Colonic mucosa (tissue), 4 donors: ENCODE results near the gene F10. TPM values are rescaled to one million over a fixed set of nuclear protein-coding genes. Genes with fewer than 3 reads are reported as not detected.

Experiments
- DNase-seq: peaks from one replicate; pipeline ENCODE4 v3.0.0-alpha.2; 2020
- H3K27ac ChIP-seq: fragments of 200-600 bp; one replicate; pipeline ENCODE4 v1.8.0; 2021
- H3K27me3 ChIP-seq: fragments of 200-600 bp; one replicate; pipeline ENCODE4 v1.8.0; 2021
- H3K36me3 ChIP-seq: fragments of 200-600 bp; one replicate; pipeline ENCODE4 v1.8.0; 2021
- H3K4me1 ChIP-seq: fragments of 200-600 bp; one replicate; pipeline ENCODE4 v1.8.0; 2021; ENCODE audit warnings: mild to moderate bottlenecking
- H3K4me3 ChIP-seq: fragments of 200-600 bp; one replicate; pipeline ENCODE4 v1.8.0; 2021
- H3K9ac ChIP-seq, 2 donors: one replicate each; pipeline ENCODE4 v1.7.0; 2013; ENCODE audit warnings: control low read depth in 2 of 2, low read depth in 2 of 2, low read length in 2 of 2
- H3K9me3 ChIP-seq: fragments of 200-600 bp; one replicate; pipeline ENCODE4 v1.8.0; 2021
- intact Hi-C: fragments of 100-400 bp; cut with DNase I; formaldehyde crosslinking; loops from one replicate; pipeline ENCODE4 v1.14.1; 2022
- total RNA-seq, 2 donors: library from RNA; stranded (reverse); fragmentation: NEBNext Ultra II Directional in 1 of 2; extraction: Animal tissue kit (Norgen Biotek cat#: 25700) in 1 of 2; gene quantifications; one replicate each; pipeline ENCODE4 v1.2.1, GENCODE V29; 2021
- TF ChIP-seq, protein P1 (sequence below): fragments of 200-600 bp; IDR thresholded peaks from one replicate; pipeline ENCODE4 v1.8.0; 2022; ENCODE audit warnings: antibody characterized with exemption, mild to moderate bottlenecking
- donor health status: healthy.
- donor health status: DM: no; HTN: no; CAD: no.
- donor health status: DM: no; HTN: no; CAD: no.

Gene F10
- total RNA-seq, 2 donors from 2014 or later = 1.5 to 4.1 TPM

DNA sequence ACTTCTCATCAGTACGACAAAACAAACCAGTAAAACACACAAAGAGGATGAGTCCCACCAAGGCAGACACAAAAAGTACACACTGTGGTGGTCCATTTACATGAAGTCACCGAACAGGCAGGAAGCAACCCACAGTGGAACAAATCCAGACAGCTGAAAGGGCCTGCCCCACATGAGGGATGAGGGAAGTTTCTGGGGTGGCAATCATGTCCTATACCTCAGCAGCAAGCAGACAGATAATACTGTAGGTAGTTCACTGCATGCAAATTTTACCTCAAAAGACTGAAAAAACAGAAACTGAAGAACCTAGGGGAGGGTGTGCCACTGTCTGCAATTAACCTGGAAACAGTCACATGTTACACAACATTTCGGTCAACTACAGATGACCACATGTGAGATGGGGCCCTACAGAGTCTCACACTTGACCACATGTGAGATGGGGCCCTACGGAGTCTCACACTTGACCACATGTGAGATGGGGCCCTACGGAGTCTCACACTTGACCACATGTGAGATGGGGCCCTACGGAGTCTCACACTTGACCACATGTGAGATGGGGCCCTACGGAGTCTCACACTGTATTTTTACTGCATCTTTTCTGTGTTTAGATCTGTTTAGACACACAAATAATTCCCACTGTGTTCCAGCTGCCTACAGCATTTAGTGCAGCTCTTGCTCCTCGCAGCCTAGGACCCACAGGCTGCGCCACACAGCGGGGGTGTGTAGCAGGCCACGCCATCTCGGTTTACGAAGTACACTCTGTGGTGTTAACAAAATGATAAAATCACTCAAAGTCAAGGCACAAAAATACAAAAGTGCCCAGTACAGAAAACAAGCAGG lies 63.7 kb downstream of the F10 start:
- H3K27me3 ChIP-seq = no peaks in the 10 kb centered on the region
- no peaks in the 10 kb centered on the region for H3K9me3 ChIP-seq
- intact Hi-C loops = no loop called here
- no peak overlapping the region for H3K9ac ChIP-seq
- TF ChIP-seq, protein P1, sequence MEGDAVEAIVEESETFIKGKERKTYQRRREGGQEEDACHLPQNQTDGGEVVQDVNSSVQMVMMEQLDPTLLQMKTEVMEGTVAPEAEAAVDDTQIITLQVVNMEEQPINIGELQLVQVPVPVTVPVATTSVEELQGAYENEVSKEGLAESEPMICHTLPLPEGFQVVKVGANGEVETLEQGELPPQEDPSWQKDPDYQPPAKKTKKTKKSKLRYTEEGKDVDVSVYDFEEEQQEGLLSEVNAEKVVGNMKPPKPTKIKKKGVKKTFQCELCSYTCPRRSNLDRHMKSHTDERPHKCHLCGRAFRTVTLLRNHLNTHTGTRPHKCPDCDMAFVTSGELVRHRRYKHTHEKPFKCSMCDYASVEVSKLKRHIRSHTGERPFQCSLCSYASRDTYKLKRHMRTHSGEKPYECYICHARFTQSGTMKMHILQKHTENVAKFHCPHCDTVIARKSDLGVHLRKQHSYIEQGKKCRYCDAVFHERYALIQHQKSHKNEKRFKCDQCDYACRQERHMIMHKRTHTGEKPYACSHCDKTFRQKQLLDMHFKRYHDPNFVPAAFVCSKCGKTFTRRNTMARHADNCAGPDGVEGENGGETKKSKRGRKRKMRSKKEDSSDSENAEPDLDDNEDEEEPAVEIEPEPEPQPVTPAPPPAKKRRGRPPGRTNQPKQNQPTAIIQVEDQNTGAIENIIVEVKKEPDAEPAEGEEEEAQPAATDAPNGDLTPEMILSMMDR = no peak
- no peak overlapping the region for H3K27ac ChIP-seq
- H3K4me1 ChIP-seq = no peaks in the 10 kb centered on the region
- peaks cover 7% of the 10 kb centered on the region for H3K36me3 ChIP-seq
- H3K4me3 ChIP-seq = no peak overlapping the region
- no peak for DNase-seq

DNA sequence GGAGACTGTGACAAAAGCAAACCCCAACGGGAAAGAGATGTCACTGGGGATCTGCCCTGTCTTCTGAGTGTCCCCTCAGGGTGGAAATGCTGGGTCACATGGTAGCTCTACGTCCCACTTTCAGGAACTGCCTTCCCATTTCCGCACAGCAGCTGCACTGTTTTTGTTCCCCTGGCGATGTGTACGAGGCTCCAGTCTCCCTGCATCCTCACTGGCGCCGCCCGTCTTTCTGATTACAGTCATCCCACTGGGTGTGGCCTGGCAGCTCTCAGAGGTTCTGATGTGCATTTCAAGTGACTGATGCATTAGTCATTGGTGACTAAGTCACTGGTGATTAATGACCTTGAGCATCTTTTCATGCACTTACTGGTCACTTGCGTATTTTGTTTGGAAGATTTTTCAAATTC lies 64.7 kb downstream of the F10 start:
- no peaks in the 10 kb centered on the region for H3K27me3 ChIP-seq
- no peak overlapping the region for H3K27ac ChIP-seq
- H3K36me3 ChIP-seq = peaks cover 7% of the 10 kb centered on the region
- peak; percentile 50 for DNase-seq
- TF ChIP-seq, protein P1 = no peak
- intact Hi-C loops = no loop called here
- no peaks in the 10 kb centered on the region for H3K9me3 ChIP-seq
- peak overlapping the region in 1 of 2 donors; percentile 3 for H3K9ac ChIP-seq
- H3K4me3 ChIP-seq = no peak overlapping the region
- no peaks in the 10 kb centered on the region for H3K4me1 ChIP-seq

DNA sequence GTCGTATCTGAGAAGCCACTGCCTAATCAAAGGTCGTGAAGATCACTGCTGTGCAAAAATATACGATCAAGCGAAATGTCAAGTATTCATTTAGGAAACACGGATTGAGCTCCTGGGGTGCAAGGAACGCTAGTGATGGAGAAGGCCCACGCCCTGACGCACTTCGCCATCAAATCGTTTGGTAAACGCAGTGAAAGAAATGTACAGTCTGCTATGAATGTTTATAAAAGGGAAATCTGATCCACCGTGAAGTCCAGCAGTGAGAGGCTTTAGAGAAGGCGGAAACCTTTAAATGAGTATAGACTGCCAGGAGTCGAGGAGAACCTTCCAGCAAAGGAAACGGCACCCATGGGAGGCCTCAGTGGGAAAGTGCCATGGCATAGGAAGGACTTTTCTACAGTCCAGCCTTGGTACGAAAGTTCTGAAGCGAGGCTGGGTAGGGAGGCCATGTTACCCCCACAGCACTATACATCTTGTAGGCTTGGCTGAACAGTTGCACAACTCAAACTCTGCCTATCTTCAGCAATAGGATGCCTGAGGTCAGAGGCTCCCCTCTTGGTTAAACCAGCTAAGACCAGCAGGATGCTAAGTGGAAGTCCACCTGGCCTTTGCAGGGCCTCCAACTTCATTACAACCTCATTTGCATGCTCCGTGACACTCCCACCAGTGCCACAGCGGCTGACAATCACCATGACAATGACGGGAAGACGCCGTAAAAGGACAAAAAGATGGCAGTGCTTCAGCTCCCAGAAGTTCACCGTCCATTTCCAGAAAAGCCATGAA lies 65.5 kb downstream of the F10 start:
- Histone ChIP-seq H3K36me3 (peaks cover 7% of the 10 kb centered on the region), H3K27ac (no peak overlapping the region), H3K4me3 (no peak overlapping the region), H3K9me3 (no peaks in the 10 kb centered on the region), H3K27me3 (no peaks in the 10 kb centered on the region), H3K4me1 (no peaks in the 10 kb centered on the region), H3K9ac (no peak overlapping the region)
- no peak for DNase-seq
- intact Hi-C loops = no loop called here
- TF ChIP-seq, protein P1 = no peak

DNA sequence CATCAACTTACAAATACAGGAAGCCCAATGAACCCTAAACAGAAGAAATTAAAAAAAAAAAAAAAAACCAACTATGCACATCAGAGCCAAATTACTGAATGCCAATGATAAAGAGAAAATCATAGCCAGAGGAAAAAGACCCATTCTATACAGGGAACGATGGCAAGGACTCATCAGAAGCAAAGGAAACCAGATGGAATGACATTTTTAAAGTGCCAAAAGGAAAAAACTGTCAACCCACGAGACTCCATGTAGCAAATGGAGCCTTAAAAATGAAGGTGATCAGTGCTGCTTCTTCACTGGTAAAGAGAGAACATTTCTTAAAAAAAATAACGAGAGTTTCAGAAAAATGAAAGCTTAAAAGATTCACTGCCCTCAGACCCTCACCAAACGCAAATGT lies 67.6 kb downstream of the F10 start:
- TF ChIP-seq, protein P1 = no peak
- Histone ChIP-seq H3K9me3 (no peaks in the 10 kb centered on the region), H3K9ac (no peak overlapping the region), H3K27me3 (no peaks in the 10 kb centered on the region), H3K4me3 (no peak overlapping the region), H3K36me3 (peaks cover 6% of the 10 kb centered on the region), H3K27ac (no peak overlapping the region), H3K4me1 (no peaks in the 10 kb centered on the region)
- intact Hi-C loops = no loop called here
- DNase-seq = no peak

DNA sequence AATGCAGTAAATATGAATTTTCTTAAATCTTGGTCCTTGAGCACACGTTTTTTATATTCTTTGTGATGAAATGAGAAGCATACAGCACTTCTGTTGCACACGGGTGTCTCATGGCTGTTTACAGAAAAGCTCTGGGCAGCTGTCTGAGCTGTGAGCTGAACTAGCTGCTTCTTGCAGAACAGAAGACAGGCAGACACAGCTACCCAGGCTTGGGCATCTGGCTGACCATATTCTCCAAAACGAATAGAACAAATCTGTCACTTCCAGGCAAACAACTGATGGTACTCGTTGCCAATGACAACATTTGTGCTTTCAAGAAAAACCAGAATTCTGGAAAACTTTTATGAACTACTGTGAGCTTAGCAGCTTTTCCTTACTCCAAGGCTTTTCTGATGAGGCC lies 69.7 kb downstream of the F10 start:
- Histone ChIP-seq H3K4me3 (no peak overlapping the region), H3K4me1 (no peaks in the 10 kb centered on the region), H3K9ac (no peak overlapping the region), H3K27ac (no peak overlapping the region), H3K9me3 (no peaks in the 10 kb centered on the region), H3K36me3 (peaks cover 7% of the 10 kb centered on the region), H3K27me3 (no peaks in the 10 kb centered on the region)
- intact Hi-C loops = no loop called here
- DNase-seq = no peak
- TF ChIP-seq, protein P1 = no peak
